Endothelial cell (in vitro differentiated cells): ENCODE results near the gene RTP2. TPM values are rescaled to one million over a fixed set of nuclear protein-coding genes. Genes with fewer than 3 reads are reported as not detected.

ENCODE experiments used
- DNase-seq: peaks from one replicate; pipeline ENCODE4 v3.0.0; 2021; ENCODE audit warnings: low spot score
- H3K27ac Mint-ChIP-seq: one replicate; pipeline ENCODE4 v1.8.0; 2021; ENCODE audit warnings: mixed read lengths, inconsistent platforms; ENCODE audit not compliant: unreplicated experiment
- H3K27me3 Mint-ChIP-seq: one replicate; pipeline ENCODE4 v1.8.0; 2021; ENCODE audit warnings: mild to moderate bottlenecking, moderate library complexity, mixed read lengths, inconsistent platforms; ENCODE audit not compliant: unreplicated experiment
- H3K36me3 Mint-ChIP-seq: one replicate; pipeline ENCODE4 v1.8.0; 2021; ENCODE audit warnings: mild to moderate bottlenecking, low read depth, mixed read lengths, inconsistent platforms; ENCODE audit not compliant: unreplicated experiment
- H3K4me1 Mint-ChIP-seq: one replicate; pipeline ENCODE4 v1.8.0; 2021; ENCODE audit warnings: mild to moderate bottlenecking, mixed read lengths, inconsistent platforms; ENCODE audit not compliant: unreplicated experiment
- H3K4me3 Mint-ChIP-seq: one replicate; pipeline ENCODE4 v1.8.0; 2021; ENCODE audit warnings: mild to moderate bottlenecking, mixed read lengths, inconsistent platforms; ENCODE audit not compliant: unreplicated experiment
- H3K9me3 Mint-ChIP-seq: one replicate; pipeline ENCODE4 v1.8.0; 2021; ENCODE audit warnings: mixed read lengths, inconsistent platforms; ENCODE audit not compliant: unreplicated experiment
- total RNA-seq: library from RNA; stranded (reverse); fragmentation: NEBNext Ultra II Directional; extraction: Animal tissue kit (Norgen Biotek cat#: 25700); gene quantifications from one replicate; pipeline ENCODE4 v1.2.1, GENCODE V29; 2021; ENCODE audit not compliant: unreplicated experiment
- TF ChIP-seq, protein P1 (sequence below): fragments of 200-600 bp; sonication (generic); IDR thresholded peaks from one replicate; pipeline ENCODE4 v1.5.0; 2021; ENCODE audit warnings: antibody characterized with exemption; ENCODE audit not compliant: unreplicated experiment

RTP2 gene
- total RNA-seq, 1 donor from 2014 or later, result not detected

- TF ChIP-seq, protein P1, sequence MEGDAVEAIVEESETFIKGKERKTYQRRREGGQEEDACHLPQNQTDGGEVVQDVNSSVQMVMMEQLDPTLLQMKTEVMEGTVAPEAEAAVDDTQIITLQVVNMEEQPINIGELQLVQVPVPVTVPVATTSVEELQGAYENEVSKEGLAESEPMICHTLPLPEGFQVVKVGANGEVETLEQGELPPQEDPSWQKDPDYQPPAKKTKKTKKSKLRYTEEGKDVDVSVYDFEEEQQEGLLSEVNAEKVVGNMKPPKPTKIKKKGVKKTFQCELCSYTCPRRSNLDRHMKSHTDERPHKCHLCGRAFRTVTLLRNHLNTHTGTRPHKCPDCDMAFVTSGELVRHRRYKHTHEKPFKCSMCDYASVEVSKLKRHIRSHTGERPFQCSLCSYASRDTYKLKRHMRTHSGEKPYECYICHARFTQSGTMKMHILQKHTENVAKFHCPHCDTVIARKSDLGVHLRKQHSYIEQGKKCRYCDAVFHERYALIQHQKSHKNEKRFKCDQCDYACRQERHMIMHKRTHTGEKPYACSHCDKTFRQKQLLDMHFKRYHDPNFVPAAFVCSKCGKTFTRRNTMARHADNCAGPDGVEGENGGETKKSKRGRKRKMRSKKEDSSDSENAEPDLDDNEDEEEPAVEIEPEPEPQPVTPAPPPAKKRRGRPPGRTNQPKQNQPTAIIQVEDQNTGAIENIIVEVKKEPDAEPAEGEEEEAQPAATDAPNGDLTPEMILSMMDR, result no peak
- Mint-ChIP-seq H3K27ac (no peak overlapping the region), H3K4me1 (no peaks in the 10 kb centered on the region), H3K4me3 (no peak overlapping the region), H3K27me3 (no peaks in the 10 kb centered on the region), H3K9me3 (no peaks in the 10 kb centered on the region), H3K36me3 (no peaks in the 10 kb centered on the region)
- no peak for DNase-seq
Measured at GRCh38 chr3:187662848-187663409, 39.4 kb downstream of the RTP2 start.

- H3K9me3 Mint-ChIP-seq, result no peaks in the 10 kb centered on the region
- TF ChIP-seq, protein P1, result no peak
- H3K36me3 Mint-ChIP-seq, result no peaks in the 10 kb centered on the region
- H3K27ac Mint-ChIP-seq, result no peak overlapping the region
- no peaks in the 10 kb centered on the region for H3K4me1 Mint-ChIP-seq
- H3K4me3 Mint-ChIP-seq, result no peak overlapping the region
- no peaks in the 10 kb centered on the region for H3K27me3 Mint-ChIP-seq
- no peak for DNase-seq
Measured at GRCh38 chr3:187661267-187661666, 41.1 kb downstream of the RTP2 start.

DNA sequence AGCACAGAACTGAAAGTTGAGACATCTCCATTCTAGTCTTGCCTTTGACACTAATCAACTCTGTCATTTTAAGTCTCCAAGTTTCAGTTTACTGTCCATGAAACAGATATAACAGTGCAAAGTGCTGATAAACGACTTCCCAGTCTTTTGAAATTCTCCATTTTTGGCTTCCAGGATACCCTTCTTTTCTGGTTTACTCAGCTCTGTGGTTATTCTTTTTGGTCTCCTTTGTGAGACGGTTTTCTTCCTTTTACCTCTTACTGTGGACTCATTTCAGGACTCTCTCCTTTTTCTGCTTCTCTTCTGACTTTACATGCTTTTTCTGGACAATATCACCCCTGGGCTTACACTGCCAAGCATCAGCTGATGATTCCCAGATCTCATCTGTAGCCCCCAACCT, 51.1 kb downstream of the RTP2 start:
- Mint-ChIP-seq H3K36me3 (peaks cover 6% of the 10 kb centered on the region), H3K4me3 (no peak overlapping the region), H3K27me3 (peaks cover 3% of the 10 kb centered on the region), H3K9me3 (no peaks in the 10 kb centered on the region), H3K4me1 (no peaks in the 10 kb centered on the region), H3K27ac (no peak overlapping the region)
- no peak for DNase-seq
- TF ChIP-seq, protein P1, result no peak

Other genes with a start within 250 kb of the RTP2 start
- gene SST, start 32.2 kb downstream of the RTP2 start, total RNA-seq, result not detected
- gene BCL6, start 42.9 kb upstream of the RTP2 start, total RNA-seq, result 7.6 TPM